GM12891 (cell line): Measurements from ENCODE around the gene DOCK7.
"Not testable (repeated sequence)": the region's sequence is repeated elsewhere in the genome, so short reads cannot be mapped to it uniquely, and the experiment has no call there.

ENCODE experiments used
- DNase-seq: peaks from one replicate; pipeline ENCODE4 v3.0.0; 2011; ENCODE audit warnings: low spot score; ENCODE audit not compliant: insufficient read length
- FAIRE-seq: peaks from 2 replicates; lab custom pipeline; 2011; peaks lifted over from hg19 to GRCh38; lab: Jason Lieb, UNC
- PAX5 ChIP-seq: IDR thresholded peaks from 2 replicates; pipeline ENCODE4 v1.6.1; 2011; ENCODE audit warnings: low read length, moderate library complexity, mild to moderate bottlenecking; ENCODE audit not compliant: insufficient read depth, severe bottlenecking
- POLR2A ChIP-seq: IDR thresholded peaks from 2 replicates; pipeline ENCODE4 v1.6.1; 2011; ENCODE audit warnings: low read depth, low read length, control low read depth
- POLR2AphosphoS5 ChIP-seq: IDR thresholded peaks from 2 replicates; pipeline ENCODE4 v1.6.1; 2011; ENCODE audit warnings: low read depth, low read length, control low read depth
- POU2F2 ChIP-seq: IDR thresholded peaks from 2 replicates; pipeline ENCODE4 v1.6.1; 2011; ENCODE audit warnings: low read depth, mild to moderate bottlenecking, control low read depth, low read length, moderate library complexity
- SPI1 ChIP-seq: IDR thresholded peaks from 2 replicates; pipeline ENCODE4 v1.6.1; 2011; ENCODE audit warnings: low read depth, low read length, control low read depth
- TAF1 ChIP-seq: IDR thresholded peaks from 2 replicates; pipeline ENCODE4 v1.6.1; 2011; ENCODE audit warnings: low read depth, low read length, control low read depth

The DOCK7 gene

DNA sequence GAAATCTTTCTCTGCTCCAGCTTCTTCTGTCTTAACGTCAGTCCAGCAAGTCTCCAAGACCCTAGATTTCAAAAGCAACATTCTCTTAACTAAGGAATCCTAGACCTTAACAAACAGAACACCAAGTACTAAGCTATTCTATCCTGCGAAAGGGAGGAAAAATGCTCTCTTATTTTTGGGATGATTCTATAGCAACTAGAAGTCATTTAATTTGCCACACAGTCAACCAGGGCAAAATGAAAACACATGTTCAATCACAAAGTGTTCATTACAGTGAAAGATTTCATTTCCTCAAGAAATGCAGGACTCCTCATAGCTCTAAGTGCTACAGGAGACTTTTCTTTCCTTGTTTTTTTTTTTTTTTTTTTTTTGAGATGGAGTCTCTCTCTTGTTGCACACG lies 36.2 kb upstream of the DOCK7 start:
- TF ChIP-seq PAX5 (no peak), POLR2AphosphoS5 (no peak), POU2F2 (no peak), POLR2A (no peak), TAF1 (no peak), SPI1 (no peak)
- FAIRE-seq (no peak), DNase-seq (no peak)

DNA sequence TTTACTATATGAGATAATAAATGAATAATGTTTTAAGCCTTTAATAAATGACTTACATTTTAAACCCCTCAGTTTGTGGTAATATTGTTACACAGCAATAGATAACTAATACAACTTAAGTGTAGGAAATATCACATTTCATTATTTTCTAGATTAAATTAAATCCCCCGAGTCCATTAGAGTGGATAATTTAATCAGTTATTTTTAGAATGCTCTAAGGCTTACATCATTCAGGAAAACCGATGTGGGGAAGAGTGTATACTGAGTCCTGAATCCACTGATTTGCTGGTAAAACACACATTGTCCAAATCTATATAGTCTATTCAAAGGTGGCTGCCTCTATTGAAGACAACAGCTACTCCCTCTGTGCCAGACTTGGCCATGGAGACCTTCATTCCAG lies 35.7 kb upstream of the DOCK7 start:
- FAIRE-seq = no peak
- no peak for DNase-seq
- TF ChIP-seq TAF1 (no peak), POU2F2 (no peak), PAX5 (no peak), SPI1 (no peak), POLR2AphosphoS5 (no peak), POLR2A (no peak)

DNA sequence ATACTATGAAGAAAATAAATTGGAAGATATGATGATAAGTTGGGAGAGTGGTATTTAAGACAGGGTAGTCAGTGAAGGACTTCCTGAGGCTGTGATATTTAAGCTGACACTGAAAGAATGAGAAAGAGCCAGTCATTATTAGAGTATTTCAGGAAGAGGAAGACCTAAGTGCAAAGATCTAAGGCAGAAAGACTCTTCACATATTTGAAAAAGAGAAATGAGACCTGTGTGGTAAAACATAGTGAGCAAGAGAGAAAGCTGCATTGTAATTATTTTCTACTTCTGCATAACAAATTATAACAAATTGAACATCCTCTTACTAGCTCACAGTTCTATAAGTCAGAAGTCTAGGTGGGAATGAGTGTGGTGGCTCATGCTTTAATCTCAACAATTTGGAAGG lies 34.6 kb upstream of the DOCK7 start:
- TF ChIP-seq POU2F2 = no peak
- TF ChIP-seq PAX5 = no peak
- peak; percentile 82 for TF ChIP-seq SPI1
- no peak for TF ChIP-seq POLR2AphosphoS5
- TF ChIP-seq TAF1 = no peak
- TF ChIP-seq POLR2A = no peak
- peak; percentile 62 for FAIRE-seq
- peak; percentile 20 for DNase-seq

DNA sequence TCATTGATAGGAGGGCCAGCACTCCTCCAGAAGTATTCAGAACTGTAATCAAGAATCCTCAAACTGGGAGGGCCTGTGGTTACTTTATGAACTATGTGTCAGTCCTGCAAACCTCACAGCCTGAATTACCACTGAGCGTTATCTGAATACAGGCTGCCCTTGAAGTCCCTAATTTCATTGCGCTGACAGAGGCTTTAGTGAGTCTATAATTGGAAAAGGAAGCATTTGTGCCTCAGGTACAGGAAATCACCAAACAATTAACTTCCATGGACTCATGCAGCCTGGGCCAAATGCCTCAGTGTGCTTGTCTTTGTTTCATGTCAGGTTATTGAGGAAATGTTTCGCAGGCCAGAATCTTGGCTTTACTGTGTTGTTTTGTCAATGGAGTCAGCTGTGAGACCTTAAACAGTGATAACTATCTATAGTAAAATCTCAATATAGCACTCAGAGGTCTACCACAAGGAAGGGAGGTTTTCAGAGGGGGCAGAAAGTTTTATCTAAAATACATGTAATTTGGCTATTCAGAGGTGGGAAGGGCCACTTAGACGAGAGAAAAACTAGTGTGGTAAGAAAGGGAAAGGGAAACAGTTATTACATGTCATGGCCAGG lies 32.9 kb upstream of the DOCK7 start:
- TF ChIP-seq PAX5 (no peak), SPI1 (no peak), POLR2A (no peak), TAF1 (no peak), POU2F2 (no peak), POLR2AphosphoS5 (no peak)
- DNase-seq (no peak), FAIRE-seq (peak; percentile 69)

DNA sequence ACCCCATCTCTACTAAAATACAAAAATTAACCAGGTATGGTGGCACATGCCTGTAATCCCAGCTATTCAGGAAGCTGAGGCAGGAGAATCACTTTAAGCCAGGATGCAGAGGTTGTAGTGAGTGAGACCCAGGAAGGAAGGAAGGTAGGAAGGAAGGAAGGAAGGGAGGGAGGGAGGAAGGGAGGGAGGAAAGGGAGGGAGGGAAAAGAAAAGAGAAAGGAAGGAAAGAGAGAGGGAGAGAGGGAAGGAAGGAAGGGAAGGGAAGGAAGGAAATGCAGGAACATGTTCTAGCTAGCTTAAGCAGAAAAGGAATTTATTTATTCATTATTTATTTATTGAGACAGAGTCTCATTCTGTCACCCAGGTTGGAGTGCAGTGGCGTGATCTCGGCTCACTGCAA lies 30.2 kb upstream of the DOCK7 start:
- DNase-seq, FAIRE-seq: not testable (repeated sequence)

DNA sequence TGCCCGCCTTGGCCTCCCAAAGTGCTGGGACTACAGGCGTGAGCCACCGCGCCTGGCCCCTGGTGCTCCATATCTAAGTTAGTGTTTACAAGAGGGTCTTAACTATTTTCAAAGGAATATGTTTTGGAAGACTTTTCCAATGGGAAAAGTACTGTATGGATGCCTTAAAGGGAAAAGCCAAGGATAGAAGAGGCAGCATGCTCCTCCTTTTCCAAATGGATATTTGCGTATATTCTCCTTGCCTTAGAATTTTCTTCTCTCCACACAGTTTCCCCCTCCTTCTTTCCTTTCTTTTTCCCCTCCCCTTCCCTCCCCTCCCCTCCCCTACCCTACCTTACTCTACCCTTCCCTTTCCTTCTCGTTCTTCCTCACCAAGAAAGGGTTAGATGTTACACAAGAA lies 29.3 kb upstream of the DOCK7 start:
- TF ChIP-seq SPI1 (no peak), PAX5 (no peak), TAF1 (no peak), POLR2A (no peak), POLR2AphosphoS5 (no peak), POU2F2 (no peak)
- FAIRE-seq = no peak

DNA sequence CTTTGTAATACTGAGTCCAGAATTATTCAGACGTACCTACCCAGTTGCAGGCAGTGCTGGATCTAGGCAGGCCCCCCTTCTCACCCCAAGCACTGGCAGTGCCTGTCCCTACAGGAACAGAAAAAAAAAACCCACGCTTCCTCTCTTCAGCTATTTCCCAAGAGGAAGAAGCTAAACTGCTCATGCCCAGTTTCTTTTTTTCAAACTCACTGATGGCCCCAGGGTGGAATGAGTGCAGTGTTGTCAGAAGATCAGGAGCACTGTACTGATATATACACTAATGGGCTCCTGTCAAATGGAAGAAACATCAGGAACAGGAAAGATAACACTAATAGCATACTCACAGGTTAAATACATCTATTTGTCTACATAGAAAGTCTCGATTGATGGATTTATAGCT lies 28.2 kb upstream of the DOCK7 start:
- TF ChIP-seq PAX5 = no peak
- no peak for FAIRE-seq
- no peak for DNase-seq

More for the DNA sequence above, 29.3 kb upstream of the DOCK7 start:
- no peak for DNase-seq

DNA sequence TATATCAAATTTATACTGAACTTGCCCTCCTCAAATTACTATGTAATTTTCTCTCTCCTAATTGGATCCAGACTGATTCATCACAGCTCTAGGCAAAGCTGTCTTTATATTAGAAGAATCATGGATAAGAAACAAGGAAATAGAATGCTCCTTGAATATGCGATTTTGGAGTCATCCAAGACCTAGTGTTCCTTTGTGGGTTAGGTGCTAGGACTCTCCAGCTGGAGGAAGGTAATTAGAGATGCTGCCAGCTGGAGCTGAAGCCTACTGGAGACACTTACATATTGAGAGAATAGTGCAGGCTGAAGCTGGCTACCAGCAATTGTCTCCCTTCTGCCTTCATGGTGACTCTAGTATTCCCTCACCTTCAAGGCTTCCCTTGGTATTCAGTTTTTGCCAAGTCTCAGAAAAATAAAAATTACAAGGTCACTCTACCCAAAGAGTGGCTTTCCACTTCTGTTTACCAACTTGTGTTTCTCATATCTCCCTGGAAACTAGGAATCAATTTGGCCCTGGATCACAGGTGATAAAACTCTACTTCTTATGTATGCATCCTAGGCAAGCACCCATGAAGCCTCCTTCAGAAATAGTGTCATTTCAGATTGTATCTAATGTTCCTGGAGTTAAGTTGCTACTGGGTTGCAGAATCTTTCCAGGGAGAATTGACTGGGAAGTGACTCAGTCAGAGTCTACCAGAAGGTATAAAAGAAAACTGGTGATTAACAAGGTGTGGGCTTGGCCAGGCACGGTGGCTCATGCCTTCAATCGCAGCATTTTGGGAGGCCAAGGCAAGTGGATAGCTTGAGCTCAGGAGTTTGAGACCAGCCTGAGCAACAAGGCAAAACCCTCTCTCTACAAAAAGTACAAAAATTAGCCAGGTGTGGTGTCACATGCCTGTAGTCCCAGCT lies 24.4 kb upstream of the DOCK7 start:
- DNase-seq (no peak), FAIRE-seq (no peak)
- TF ChIP-seq POLR2A (no peak), SPI1 (no peak), PAX5 (no peak), POLR2AphosphoS5 (no peak), TAF1 (no peak), POU2F2 (no peak)

DNA sequence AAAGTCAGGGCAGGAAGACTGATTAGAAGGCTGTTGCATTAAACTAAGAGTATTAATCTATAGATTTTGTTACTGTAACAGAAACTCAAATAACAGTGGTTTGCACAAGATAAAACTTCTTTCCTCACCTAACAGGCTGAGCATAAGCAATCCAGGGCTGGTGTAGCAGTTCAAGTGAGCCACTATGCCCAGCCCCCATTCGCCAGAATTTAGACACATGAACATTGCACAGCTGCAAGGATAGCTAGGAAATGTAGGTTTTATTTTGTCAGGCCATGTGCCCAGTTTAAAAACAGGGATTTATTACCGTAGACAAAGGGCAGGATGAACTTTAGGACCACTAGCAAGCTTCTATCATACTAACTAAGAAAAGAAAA lies 19.5 kb upstream of the DOCK7 start:
- FAIRE-seq = no peak
- DNase-seq = no peak
- no peak for TF ChIP-seq SPI1

DNA sequence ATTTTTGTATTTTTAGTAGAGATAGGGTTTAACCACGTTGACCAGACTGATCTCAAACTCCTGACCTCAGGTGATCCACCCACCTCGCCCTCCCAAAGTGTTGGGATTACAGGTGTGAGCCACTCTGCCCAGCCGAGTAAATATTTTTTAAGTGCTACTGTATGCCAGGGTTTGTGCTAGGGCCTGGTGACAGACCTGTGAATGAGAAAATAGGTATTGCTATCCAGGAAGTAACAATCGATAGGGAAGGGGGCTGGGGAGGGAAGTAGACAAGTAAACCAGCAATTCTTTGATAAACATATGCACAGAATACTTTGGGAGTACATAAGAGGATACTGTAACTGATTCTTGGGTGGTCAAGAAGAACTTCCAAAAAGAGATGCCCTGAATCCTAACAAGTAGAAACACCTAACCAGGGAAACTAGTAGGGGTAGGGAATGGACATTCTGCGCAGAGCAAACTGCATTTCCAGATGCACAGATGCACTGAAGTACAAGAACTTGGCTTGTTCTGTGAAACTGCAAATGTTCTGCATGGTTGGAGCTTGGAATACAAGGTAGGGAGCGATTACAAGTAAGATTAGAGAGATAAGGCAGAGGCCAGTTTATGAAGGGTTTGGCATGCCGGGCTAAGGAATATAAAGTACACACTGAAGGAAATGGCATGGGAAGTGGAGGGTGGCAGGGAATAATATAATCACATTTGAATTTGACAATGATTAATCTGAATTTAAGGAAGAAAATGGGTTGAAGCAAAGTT lies 19.0 kb upstream of the DOCK7 start:
- no peak for FAIRE-seq
- DNase-seq = no peak
- TF ChIP-seq PAX5 (no peak), POLR2AphosphoS5 (no peak), POLR2A (no peak), POU2F2 (no peak), SPI1 (no peak), TAF1 (no peak)

DNA sequence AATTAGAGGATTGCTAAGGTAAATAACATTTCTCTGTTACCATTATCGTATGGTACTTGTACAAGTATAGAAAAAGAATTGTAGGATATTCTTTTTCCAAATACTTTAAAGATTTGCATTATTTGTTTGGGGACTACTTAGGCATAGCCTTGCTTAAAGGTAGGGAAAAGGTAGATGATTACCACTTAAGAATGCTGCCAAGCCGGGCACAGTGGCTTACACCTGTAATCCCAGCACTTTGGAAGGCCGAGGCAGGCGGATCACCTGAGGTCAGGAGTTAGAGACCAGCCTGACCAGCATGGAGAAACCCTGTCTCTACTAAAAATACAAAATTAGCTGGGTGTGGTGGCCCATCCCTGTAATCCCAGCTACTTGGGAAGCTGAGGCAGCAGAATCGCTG lies 10.0 kb upstream of the DOCK7 start:
- not testable (repeated sequence) for FAIRE-seq, DNase-seq

DNA sequence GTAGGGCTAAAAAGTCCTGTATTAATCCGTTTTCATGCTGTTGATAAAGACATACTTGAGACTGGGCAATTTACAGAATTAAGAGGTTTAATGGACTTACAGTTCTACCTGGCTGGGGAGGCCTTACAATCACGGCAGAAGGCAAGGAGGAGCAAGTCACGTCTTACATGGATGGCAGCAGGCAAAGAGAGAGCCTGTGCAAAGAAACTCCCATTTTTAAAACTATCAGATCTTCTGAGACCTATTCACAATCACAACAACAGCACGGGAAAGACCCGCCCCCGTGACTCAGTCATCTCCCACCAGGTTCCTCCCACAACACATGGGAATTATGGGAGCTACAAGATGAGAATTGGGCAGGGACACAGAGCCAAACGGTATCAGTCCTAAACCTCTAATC lies 6.3 kb upstream of the DOCK7 start:
- not testable (repeated sequence) for DNase-seq, FAIRE-seq
